GM21515 (cell line): Measurements from ENCODE around the gene KCTD14.
"Not testable (repeated sequence)": the region's sequence is repeated elsewhere in the genome, so short reads cannot be mapped to it uniquely, and the experiment has no call there.

Experiments
- ATAC-seq: cut with Tn5 transposase; IDR thresholded peaks from one replicate; pipeline ENCODE4 v1.9.1; 2021; ENCODE audit not compliant: unreplicated experiment

Gene KCTD14

DNA sequence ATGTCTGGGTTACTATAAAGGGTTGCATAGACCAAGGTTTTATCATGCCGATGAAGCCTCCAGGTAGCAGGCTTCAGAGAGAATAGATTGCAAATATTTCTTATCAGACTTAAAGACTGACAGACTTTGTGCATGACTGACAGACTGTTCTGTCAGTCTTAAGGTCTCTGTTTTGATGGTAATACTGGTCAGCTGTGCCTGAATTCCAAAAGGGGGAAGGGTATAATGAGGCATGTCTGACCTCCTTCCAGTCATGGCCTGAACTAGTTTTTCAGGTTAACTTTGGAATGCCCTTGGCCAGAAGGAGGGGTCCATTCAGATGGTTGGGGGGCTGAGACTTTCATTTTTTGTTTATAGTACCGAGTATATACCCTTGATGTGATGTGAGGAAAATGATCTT, 4.7 kb upstream of the KCTD14 start:
- ATAC-seq, result no peak

GRCh38 chr11:78025378-78025777, 2.3 kb upstream of the KCTD14 start:
- ATAC-seq, result no peak

- ATAC-seq, result no peak
These were observed 350 bp upstream of the KCTD14 start for GRCh38 chr11:78023426-78023825.

GRCh38 chr11:78021611-78022010, 1.5 kb downstream of the KCTD14 start:
- ATAC-seq, result no peak

DNA sequence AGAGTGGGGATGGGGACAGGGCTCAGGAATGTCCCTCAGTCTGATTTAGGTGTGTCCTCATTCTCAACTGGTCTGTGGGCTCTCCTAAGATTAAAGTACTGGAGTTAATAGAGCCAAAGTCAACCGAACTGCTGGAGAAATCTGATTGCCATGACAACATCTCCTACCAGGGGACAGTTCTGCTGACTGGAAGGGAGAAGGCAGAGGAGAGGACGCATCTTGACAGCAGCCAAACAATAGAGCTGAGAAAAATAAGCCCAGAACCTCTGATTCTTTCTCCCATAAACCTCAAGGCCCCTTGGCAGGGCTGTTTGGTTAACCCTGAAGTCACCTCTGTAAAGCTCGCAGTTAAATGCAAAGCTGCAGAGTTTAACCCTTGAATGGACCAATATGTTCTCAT, 2.8 kb downstream of the KCTD14 start:
- ATAC-seq, result no peak

DNA sequence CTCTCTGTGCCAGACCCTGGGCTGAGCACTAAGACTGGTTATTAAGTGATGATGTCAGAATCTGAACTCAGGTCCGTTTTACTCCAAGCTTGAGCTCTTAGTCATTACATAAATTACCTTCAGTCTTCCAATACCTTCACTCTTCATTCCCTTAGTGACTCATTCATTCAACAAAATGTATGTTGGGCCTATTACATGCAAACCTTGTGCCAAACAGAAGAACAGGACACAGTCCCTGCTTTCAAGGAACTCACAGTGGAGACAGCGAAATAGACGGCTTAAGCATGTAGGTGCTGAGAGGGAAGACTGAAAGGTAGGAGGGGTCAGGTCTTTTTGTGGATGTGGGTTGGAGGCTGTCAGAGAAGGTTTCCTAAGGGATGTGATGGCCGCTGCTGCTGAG, 3.3 kb downstream of the KCTD14 start:
- no peak for ATAC-seq

GRCh38 chr11:78015878-78016277, 7.2 kb downstream of the KCTD14 start:
- ATAC-seq, result no peak

DNA sequence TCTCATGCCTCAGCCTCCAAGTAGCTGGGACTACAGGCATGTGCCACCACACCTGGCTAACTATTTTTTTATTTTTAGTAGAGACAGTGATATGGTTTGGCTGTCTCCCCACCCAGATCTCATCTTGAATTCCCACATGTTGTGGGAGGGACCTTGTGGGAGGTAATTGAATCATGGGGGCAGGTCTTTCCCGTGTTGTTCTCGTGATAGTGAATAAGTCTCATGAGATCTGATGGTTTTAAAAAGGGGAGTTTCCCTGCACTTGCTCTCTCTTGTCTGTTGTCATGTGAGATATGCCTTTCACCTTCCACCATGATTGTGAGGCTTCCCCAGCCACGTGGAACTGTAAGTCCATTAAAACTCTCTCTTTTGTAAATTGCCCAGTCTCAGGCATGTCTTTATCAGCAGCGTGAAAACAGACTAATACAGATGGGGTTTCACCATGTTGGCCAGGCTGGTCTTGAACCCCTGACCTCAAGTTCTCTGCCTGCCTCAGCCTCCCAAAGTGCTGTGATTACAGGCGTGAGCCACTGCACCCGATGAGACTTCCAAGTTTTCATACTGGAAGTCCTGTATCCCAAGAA, 8.0 kb downstream of the KCTD14 start:
- not testable (repeated sequence) for ATAC-seq

- ATAC-seq, result no peak
These were observed 11.8 kb downstream of the KCTD14 start for GRCh38 chr11:78011301-78011700.

DNA sequence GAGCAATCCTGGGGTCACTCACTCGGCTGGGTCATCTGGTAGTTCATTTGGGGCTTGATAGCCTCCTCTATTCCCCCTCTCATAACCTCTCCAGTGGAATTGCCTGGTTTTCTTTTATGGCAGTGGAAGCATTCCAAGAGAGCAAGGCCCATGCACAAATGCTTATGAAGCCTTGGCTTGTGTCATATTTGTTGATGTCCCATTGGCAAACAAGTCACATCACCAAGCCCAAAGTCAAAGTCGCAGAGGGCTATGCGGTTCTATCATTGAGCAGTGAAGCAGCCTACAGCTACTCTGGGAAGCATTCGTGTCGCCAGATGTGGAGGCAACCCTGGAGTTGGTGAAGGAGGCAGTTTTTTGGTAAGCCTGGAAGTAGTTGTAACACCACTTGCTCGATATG, 12.3 kb downstream of the KCTD14 start:
- no peak for ATAC-seq

DNA sequence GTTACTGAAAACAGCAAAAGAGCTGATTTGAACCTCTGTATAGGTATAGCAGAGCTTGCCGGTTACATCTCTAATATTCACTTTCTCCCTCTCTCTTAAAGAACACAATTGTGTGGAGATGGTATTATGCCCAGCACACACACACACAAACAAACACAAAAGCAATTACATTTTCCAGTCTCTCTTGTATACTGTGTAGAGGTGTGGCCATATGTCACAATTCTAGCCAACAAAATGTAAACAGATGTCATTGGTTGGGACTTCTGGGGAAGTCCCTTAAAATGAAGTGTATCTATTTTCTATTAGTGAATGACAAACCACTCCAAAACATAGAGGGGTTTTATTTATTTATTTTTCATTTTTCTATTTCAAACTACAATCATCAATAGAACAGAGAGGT, 12.8 kb downstream of the KCTD14 start:
- no peak for ATAC-seq

DNA sequence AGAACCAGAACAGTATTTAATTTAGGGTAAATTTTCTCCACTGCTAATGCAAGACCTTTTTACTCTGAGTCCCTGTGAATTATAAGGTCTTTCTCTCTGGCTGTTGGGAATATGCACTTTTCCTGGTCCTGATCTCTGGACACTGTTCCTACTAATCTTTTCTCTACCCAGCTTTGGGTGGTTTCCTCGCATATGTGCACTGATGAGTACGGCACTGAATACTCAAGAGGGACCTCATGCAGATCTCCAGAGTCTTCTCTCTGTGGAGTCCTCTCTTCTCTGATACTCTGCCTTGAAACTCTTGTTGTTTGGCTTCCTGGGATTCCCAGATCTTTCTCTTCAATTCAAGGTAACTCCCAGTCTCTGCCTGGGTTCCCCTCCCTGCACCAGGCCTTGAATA, 14.0 kb downstream of the KCTD14 start:
- ATAC-seq, result no peak

GRCh38 chr11:78000193-78000592, 22.9 kb downstream of the KCTD14 start:
- no peak for ATAC-seq

DNA sequence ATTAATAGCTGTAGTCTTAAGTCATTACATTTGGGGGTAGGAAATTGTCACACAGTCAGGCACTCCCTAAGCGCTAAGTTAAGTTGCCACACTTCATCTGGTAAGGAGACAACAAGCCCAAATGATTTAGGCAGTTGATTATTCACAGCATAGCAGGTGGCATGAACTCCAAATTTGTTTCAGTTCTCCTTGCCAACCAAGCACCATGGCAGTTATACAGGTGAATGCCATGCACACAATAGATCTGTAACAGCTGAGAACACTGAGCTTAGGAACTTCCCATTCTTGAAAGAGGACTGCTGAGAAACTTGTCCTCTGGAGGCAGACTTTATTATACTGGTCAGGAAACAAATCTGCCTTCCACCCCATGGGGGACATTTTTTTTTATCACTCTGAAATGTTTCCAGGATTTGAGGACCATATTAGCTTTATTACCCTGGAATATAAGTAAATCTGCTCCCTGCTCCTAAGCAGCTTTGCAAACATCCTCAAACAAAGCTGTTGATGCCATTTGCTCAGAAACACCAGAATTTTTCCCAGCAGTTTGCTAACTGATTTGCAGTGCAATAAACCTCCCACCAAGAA, 23.5 kb downstream of the KCTD14 start:
- no peak for ATAC-seq

DNA sequence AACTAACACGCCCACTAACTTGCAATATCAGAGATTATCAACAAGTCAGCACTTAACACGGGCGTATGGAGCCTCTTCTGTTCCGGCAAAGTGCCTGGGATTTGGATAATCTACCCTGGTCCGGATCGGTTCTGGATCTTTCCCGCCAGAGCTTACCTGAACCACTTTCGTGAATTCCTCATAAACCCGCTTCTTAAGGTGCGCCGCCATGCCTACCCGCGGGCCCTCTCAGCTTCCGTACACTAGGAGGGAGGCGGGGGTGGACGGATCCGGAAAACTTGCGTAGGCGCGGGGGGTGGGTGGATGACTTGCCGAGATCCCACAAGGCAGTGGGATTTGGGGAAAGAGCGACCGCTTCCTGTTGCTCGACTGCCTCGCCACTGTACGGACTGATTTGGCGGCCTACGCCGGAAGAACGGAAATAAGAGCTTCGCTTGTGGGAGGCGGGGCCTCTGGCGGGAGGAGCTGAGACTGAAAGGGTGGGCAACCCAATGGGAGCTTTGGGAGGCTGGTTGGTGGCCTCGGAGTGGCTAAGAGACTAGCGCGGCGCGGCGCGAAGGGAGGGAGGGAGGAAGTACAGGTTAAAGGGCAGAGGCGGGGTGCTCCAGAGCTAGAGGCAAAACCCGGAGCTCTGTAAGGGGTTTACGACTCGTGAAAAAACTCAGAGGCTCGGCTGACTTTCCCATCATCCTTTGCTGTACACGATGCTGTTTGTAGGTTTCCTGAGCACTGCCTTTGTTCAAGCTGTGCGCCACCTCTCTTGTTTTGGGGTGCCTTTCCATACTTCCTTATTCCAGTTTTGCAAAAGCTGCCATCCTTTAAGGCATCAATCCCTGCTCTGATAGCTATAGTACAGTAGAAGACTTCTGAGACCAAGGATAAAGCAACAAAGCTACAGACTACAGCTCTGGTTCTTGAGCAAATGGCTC, 28.4 kb downstream of the KCTD14 start, which contains the start of gene INTS4:
INTS4 (minus strand) TSS at position 235 of the 929 bp plus-strand sequence; CDS start at position 210, 25 bp downstream.
- peak; percentile 98 for ATAC-seq

GRCh38 chr11:77993902-77994301, 29.2 kb downstream of the KCTD14 start:
- ATAC-seq, result no peak

DNA sequence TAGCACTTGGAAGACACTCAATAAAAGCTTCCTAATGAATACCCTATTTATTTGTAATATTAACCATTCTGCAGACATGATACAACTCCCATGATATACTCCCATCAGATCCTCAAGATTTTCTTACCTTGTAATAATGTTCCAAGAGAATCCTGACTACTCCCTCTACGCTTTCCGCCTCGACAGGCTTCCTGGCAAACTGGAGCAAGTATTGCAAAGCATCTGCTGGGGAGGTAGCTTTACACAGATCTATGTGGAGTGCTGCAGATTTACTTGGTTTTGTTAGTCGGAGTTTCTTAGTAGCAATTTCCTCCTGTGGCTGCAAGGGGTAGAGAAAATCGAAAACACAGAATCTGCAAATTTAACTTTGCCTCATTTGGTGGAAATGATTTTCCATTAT, 32.1 kb downstream of the KCTD14 start:
- no peak for ATAC-seq

DNA sequence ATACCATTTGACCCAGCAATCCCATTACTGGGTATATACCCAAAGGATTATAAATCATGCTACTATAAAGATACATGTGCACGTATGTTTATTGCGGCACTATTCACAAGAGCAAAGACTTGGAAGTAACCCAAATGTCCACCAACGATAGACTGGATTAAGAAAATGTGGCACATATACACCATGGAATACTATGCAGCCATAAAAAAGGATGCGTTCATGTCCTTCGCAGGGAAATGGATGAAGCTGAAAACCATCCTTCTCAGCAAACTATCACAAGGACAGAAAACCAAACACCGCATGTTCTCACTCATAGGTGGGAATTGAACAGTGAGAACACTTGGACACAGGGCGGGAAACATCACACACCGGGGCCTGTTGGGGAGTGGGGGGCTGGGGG, 36.6 kb downstream of the KCTD14 start:
- ATAC-seq, result not testable (repeated sequence)

DNA sequence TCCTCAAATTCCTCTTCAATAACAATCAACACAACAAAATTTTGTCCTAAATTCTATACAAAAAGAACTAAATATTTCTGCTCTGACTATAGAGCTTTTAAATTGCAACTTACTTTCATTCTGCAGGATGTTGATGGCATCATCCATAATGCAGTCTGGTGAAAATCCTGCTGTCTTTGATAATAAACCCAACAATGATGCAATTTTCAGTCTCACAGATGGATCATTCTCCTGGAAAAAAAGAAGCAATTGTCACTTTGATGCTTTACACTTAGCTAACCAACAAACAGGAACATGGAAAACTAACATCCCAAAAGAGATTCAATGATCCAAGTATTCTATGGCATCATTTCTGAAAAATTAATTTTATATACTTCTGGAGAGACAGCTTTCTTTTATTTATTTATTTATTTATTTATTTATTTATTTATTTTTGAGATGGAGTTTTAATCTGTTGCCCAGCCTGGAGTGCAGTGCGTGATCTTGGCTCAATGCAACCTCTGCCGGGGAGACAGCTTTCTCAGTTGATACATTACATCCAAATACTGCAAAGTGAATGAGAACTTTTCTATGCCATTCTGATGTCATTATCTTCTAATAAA, 41.6 kb downstream of the KCTD14 start:
- no peak for ATAC-seq

DNA sequence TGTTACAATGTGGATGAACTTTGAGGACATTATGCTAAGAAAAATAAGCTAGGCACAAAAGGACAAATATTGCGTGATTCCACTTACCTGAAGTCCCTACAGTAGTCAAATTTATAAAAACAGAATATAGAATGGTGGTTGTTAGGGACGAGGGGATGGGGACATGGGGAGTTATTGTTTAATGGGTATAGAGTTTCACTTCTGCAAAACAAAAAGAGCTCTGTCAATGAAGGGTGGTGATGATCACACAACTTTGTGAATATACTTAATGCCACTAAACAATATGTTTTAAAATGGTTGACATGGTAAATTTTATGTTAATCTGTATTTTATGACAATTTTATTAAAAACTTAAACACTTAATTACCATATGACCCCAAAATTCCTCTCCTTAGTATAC, 54.7 kb downstream of the KCTD14 start:
- ATAC-seq, result no peak

GRCh38 chr11:77967753-77968152, 55.3 kb downstream of the KCTD14 start:
- no peak for ATAC-seq

- no peak for ATAC-seq
These were observed 56.0 kb downstream of the KCTD14 start for GRCh38 chr11:77967121-77967520.
